Upper lobe of left lung (tissue), 6 donors: ENCODE measurements around the gene IRF6. TPM values are rescaled to one million over a fixed set of nuclear protein-coding genes. Genes with fewer than 3 reads are reported as not detected.

Experiments
- ATAC-seq, 2 donors: fragments of 200-7000 bp; cut with Tn5 transposase; one replicate each; pipeline ENCODE4 v1.9.1; 2022; ENCODE audit warnings: mild to moderate bottlenecking in 2 of 2, moderate library complexity in 2 of 2; ENCODE audit not compliant: low FRiP score in 2 of 2
- DNase-seq, 2 donors: peaks; one replicate each; pipeline ENCODE4 v3.0.0-alpha.2; 2019 to 2020
- H3K27ac ChIP-seq, 4 donors: fragments of 200-600 bp; sonication (generic); one replicate each; pipeline ENCODE4 v1.5.1; 2016 to 2019
- H3K27me3 ChIP-seq, 4 donors: fragments of 200-600 bp; sonication (generic); one replicate each; pipeline ENCODE4 v1.5.1; 2017 to 2019
- H3K36me3 ChIP-seq, 4 donors: fragments of 200-600 bp; sonication (generic); one replicate each; pipeline ENCODE4 v1.5.1; 2016 to 2019
- H3K4me1 ChIP-seq, 4 donors: fragments of 200-600 bp; sonication (generic); one replicate each; pipeline ENCODE4 v1.5.1; 2018 to 2019
- H3K4me3 ChIP-seq, 4 donors: fragments of 200-600 bp; sonication (generic); one replicate each; pipeline ENCODE4 v1.5.1; 2017 to 2019; ENCODE audit warnings: mild to moderate bottlenecking in 2 of 4, moderate library complexity in 1 of 4
- H3K9me3 ChIP-seq, 4 donors: fragments of 200-600 bp; sonication (generic); one replicate each; pipeline ENCODE4 v1.5.1; 2018 to 2019
- CTCF ChIP-seq, 6 experiments: fragments of 450-650 bp in 4 of 6; fragments of 200-600 bp in 2 of 6; sonication (generic) in 2 of 6; IDR thresholded peaks; one replicate each; pipeline ENCODE4 v1.5.1; 2016 to 2019; ENCODE audit warnings: antibody characterized with exemption in 6 of 6
- EP300 ChIP-seq, 4 donors: sonication (generic); formaldehyde crosslinking; IDR thresholded peaks; one replicate each; pipeline ENCODE4 v1.5.1; 2017; ENCODE audit warnings: antibody characterized with exemption in 4 of 4, control low read depth in 2 of 4
- POLR2A ChIP-seq, 4 donors: fragments of 450-650 bp; IDR thresholded peaks; one replicate each; pipeline ENCODE4 v1.5.1; 2016 to 2017; ENCODE audit warnings: antibody characterized with exemption in 4 of 4, mild to moderate bottlenecking in 2 of 4
- POLR2AphosphoS5 ChIP-seq, 2 donors: sonication (generic); formaldehyde crosslinking; IDR thresholded peaks; one replicate each; pipeline ENCODE4 v1.5.1; 2017; ENCODE audit warnings: antibody characterized with exemption in 2 of 2
- WGBS, 2 donors: methylation state at CpG; one replicate each; pipeline ENCODE4 v1.1.5; 2017 to 2018; 5-methylcytosine and 5-hydroxymethylcytosine counted together
- total RNA-seq, 6 donors: library from RNA; depleted of rRNA in 4 of 6; stranded (reverse); fragments of >200 nt in 4 of 6; gene quantifications; one replicate each; pipeline versions ENCODE4 v1.1.0 to v1.2.1, GENCODE V29; 2016 to 2021
- donor health status: DM: no; HTN: no; CAD: no; lungs with moderate emphysema.
- donor health status: DM: no; HTN: yes; CAD: no; lungs with severe emphysema.

The IRF6 gene
- total RNA-seq, 6 donors from 2014 or later, result 11.5 to 36.3 (median 20.0) TPM

DNA sequence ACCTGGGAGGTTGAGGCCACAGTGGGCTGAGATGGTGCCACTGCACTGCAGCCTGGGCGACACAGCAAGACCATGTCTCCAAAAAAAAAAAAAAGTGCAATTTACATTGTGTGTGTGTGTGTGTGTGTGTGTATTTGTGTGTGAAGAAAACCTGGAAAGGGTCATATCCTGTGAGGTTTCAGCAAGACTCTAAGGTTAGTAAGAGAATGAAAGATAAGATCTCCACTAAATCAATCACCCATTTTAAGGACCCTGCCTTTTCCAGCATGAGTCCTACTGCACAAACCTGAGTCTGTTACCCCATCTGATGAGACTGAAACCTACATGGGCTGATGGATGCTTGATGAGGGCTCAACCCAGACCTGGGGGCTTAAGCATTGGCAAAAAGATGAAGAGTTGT lies 16.7 kb downstream of the IRF6 start:
- Histone ChIP-seq H3K27me3 (no peaks in the 10 kb centered on the region), H3K4me1 (peaks cover 0 to 19% (median 8%) of the 10 kb centered on the region in 4 donors), H3K27ac (no peak overlapping the region), H3K4me3 (no peak overlapping the region), H3K9me3 (no peaks in the 10 kb centered on the region), H3K36me3 (peaks cover 0 to 10% (median 4%) of the 10 kb centered on the region in 4 donors)
- DNase-seq, result no peak
- WGBS, 2 donors, result 81 to 90% methylated on average over 1 of the region's 1 CpG
- no peak for TF ChIP-seq POLR2A (IDR thresholded peaks at IDR 0.05)
- TF ChIP-seq POLR2AphosphoS5 (IDR thresholded peaks at IDR 0.05), result no peak
- TF ChIP-seq CTCF (IDR thresholded peaks at IDR 0.05), result no peak
- ATAC-seq, result no peak

GRCh38 chr1:209787551-209787950 lies 18.4 kb downstream of the IRF6 start:
- peak overlapping the region in 2 of 4 donors; percentile 0 to 14 for H3K27ac ChIP-seq
- 39 to 60% methylated on average over 2 of the region's 2 CpGs for WGBS, 2 donors
- peaks cover 8 to 26% (median 18%) of the 10 kb centered on the region in 4 donors for H3K4me1 ChIP-seq
- H3K27me3 ChIP-seq, result no peaks in the 10 kb centered on the region
- DNase-seq (no peak), ATAC-seq (peak in 1 of 2 donors; percentile 16)
- peaks cover 0 to 10% (median 2%) of the 10 kb centered on the region in 4 donors for H3K36me3 ChIP-seq
- no peaks in the 10 kb centered on the region for H3K9me3 ChIP-seq
- no peak overlapping the region for H3K4me3 ChIP-seq
- no peak for TF ChIP-seq CTCF (IDR thresholded peaks at IDR 0.05)
- no peak for TF ChIP-seq EP300 (IDR thresholded peaks at IDR 0.05)

- Histone ChIP-seq H3K4me3 (no peak overlapping the region), H3K4me1 (peaks cover 8 to 26% (median 18%) of the 10 kb centered on the region in 4 donors), H3K27me3 (no peaks in the 10 kb centered on the region), H3K9me3 (no peaks in the 10 kb centered on the region), H3K27ac (no peak overlapping the region), H3K36me3 (peaks cover 0 to 10% (median 2%) of the 10 kb centered on the region in 4 donors)
- DNase-seq (no peak), ATAC-seq (no peak)
- WGBS, 2 donors, result 67 to 76% methylated on average over 4 of the region's 4 CpGs
- no peak for TF ChIP-seq CTCF (IDR thresholded peaks at IDR 0.05)
- TF ChIP-seq EP300 (IDR thresholded peaks at IDR 0.05), result no peak
- TF ChIP-seq POLR2AphosphoS5 (IDR thresholded peaks at IDR 0.05), result no peak
- no peak for TF ChIP-seq POLR2A (IDR thresholded peaks at IDR 0.05)
Measured at GRCh38 chr1:209786146-209786545, 19.8 kb downstream of the IRF6 start.

GRCh38 chr1:209785592-209785991 lies 20.4 kb downstream of the IRF6 start:
- ATAC-seq (no peak), DNase-seq (no peak)
- peak overlapping the region in 1 of 4 donors; percentile 91 for H3K27ac ChIP-seq
- H3K9me3 ChIP-seq, result no peaks in the 10 kb centered on the region
- no peak overlapping the region for H3K4me3 ChIP-seq
- WGBS, 2 donors, result 94 to 95% methylated on average over 4 of the region's 4 CpGs
- peaks cover 0 to 10% (median 2%) of the 10 kb centered on the region in 4 donors for H3K36me3 ChIP-seq
- no peak for TF ChIP-seq EP300 (IDR thresholded peaks at IDR 0.05)
- TF ChIP-seq POLR2AphosphoS5 (IDR thresholded peaks at IDR 0.05), result no peak
- no peak for TF ChIP-seq CTCF (IDR thresholded peaks at IDR 0.05)
- no peak for TF ChIP-seq POLR2A (IDR thresholded peaks at IDR 0.05)
- no peaks in the 10 kb centered on the region for H3K27me3 ChIP-seq
- H3K4me1 ChIP-seq, result peaks cover 8 to 26% (median 18%) of the 10 kb centered on the region in 4 donors
